MM.1S (cell line): ENCODE measurements around the gene GUCY2C.

Experiments used
- DNase-seq: peaks from one replicate; pipeline ENCODE4 v3.0.0-alpha.2; 2015
- H2AFZ ChIP-seq: fragments of 300-600 bp; sonication (generic); 2 replicates; pipeline ENCODE4 v1.6.0; 2016; ENCODE audit warnings: antibody characterized with exemption, low read length
- H3F3A ChIP-seq: fragments of 300-600 bp; sonication (generic); 2 replicates; pipeline ENCODE4 v1.6.1; 2016; ENCODE audit warnings: mild to moderate bottlenecking, antibody characterized with exemption, low read length, moderate library complexity, mixed read lengths; ENCODE audit not compliant: insufficient read depth
- H3K27ac ChIP-seq: fragments of 300-600 bp; sonication (generic); 2 replicates; pipeline ENCODE4 v1.5.1; 2016; ENCODE audit warnings: mild to moderate bottlenecking, low read length
- H3K27me3 ChIP-seq: fragments of 300-600 bp; sonication (generic); replicated peaks from 2 replicates; pipeline ENCODE4 v1.6.0; 2016; ENCODE audit warnings: low read length; ENCODE audit not compliant: insufficient read depth
- H3K36me3 ChIP-seq: fragments of 300-600 bp; sonication (generic); replicated peaks from 2 replicates; pipeline ENCODE4 v1.6.1; 2016; ENCODE audit warnings: mild to moderate bottlenecking, low read length, mixed read lengths; ENCODE audit not compliant: insufficient read depth
- H3K4me1 ChIP-seq: fragments of 300-600 bp; sonication (generic); 2 replicates; pipeline ENCODE4 v1.6.1; 2016; ENCODE audit warnings: low read length, mixed read lengths
- H3K4me2 ChIP-seq: fragments of 300-600 bp; sonication (generic); 2 replicates; pipeline ENCODE4 v1.6.0; 2016; ENCODE audit warnings: low read depth, low read length
- H3K4me3 ChIP-seq: fragments of 300-600 bp; sonication (generic); 2 replicates; pipeline ENCODE4 v1.5.1; 2016; ENCODE audit warnings: low read length, mixed read lengths
- H3K79me2 ChIP-seq: fragments of 300-600 bp; sonication (generic); 2 replicates; pipeline ENCODE4 v1.6.1; 2016; ENCODE audit warnings: mixed run types, low read length, mixed read lengths
- H3K9ac ChIP-seq: fragments of 300-600 bp; sonication (generic); 2 replicates; pipeline ENCODE4 v1.6.1; 2016; ENCODE audit warnings: low read length, mixed read lengths
- H3K9me2 ChIP-seq: fragments of 300-600 bp; sonication (generic); replicated peaks from 2 replicates; pipeline ENCODE4 v1.6.1; 2016; ENCODE audit warnings: mild to moderate bottlenecking, low read length, mixed read lengths; ENCODE audit not compliant: insufficient read depth
- H3K9me3 ChIP-seq: fragments of 300-600 bp; sonication (generic); replicated peaks from 2 replicates; pipeline ENCODE4 v1.6.1; 2016; ENCODE audit warnings: mild to moderate bottlenecking, low read length, mixed read lengths; ENCODE audit not compliant: insufficient read depth
- H4K20me1 ChIP-seq: fragments of 300-600 bp; sonication (generic); 2 replicates; pipeline ENCODE4 v1.6.1; 2016; ENCODE audit warnings: mild to moderate bottlenecking, low read length, moderate library complexity, mixed read lengths; ENCODE audit not compliant: insufficient read depth
- EZH2 ChIP-seq: fragments of 300-600 bp; sonication (generic); optimal IDR thresholded peaks from 2 replicates; pipeline ENCODE3; 2017; ENCODE audit warnings: low read depth, mild to moderate bottlenecking, antibody characterized with exemption, low read length, mixed read lengths
- EZH2phosphoT487 ChIP-seq: fragments of 300-600 bp; sonication (generic); IDR thresholded peaks from 2 replicates; pipeline ENCODE4 v1.6.1; 2018; ENCODE audit warnings: antibody characterized with exemption, low read length
- TF ChIP-seq, protein P1 (sequence below): fragments of 300-600 bp; sonication (generic); IDR thresholded peaks from 2 replicates; pipeline ENCODE4 v1.5.1; 2016; ENCODE audit warnings: antibody characterized with exemption, low read length, mixed read lengths

The GUCY2C gene

DNA sequence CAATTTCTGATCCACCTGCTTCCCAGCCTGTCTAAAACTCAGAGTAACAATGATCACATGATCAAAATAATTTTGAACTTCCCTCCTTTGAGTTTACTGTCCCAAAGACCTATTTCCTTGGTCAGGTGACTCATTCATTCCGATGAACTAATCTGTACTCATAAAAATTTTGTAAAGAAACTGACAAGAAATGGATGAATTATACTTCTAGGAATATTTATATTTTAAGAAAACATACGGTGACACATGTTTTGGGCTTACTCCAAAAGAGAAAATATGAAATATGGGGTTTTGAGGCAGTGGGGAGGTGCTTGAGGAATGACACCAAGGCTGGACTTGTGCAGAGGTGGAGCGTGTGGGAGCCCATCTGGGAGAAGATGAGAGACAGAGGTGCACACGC is 42.0 kb downstream of the GUCY2C start:
- 0 out of 2 replicates have a peak overlapping the region, but pooled peaks have one; percentile 9 for H2AFZ ChIP-seq
- H3K9me3 ChIP-seq: no peaks in the 10 kb centered on the region
- no peaks in the 10 kb centered on the region for H4K20me1 ChIP-seq
- DNase-seq: no peak
- no peaks in the 10 kb centered on the region for H3K36me3 ChIP-seq
- H3K9ac ChIP-seq: no peak overlapping the region
- no peak overlapping the region for H3K4me2 ChIP-seq
- H3K27ac ChIP-seq: no peak overlapping the region
- no peaks in the 10 kb centered on the region for H3F3A ChIP-seq
- H3K27me3 ChIP-seq: no peaks in the 10 kb centered on the region
- no peaks in the 10 kb centered on the region for H3K9me2 ChIP-seq
- TF ChIP-seq EZH2: no peak
- TF ChIP-seq EZH2phosphoT487: no peak
- TF ChIP-seq, protein P1, sequence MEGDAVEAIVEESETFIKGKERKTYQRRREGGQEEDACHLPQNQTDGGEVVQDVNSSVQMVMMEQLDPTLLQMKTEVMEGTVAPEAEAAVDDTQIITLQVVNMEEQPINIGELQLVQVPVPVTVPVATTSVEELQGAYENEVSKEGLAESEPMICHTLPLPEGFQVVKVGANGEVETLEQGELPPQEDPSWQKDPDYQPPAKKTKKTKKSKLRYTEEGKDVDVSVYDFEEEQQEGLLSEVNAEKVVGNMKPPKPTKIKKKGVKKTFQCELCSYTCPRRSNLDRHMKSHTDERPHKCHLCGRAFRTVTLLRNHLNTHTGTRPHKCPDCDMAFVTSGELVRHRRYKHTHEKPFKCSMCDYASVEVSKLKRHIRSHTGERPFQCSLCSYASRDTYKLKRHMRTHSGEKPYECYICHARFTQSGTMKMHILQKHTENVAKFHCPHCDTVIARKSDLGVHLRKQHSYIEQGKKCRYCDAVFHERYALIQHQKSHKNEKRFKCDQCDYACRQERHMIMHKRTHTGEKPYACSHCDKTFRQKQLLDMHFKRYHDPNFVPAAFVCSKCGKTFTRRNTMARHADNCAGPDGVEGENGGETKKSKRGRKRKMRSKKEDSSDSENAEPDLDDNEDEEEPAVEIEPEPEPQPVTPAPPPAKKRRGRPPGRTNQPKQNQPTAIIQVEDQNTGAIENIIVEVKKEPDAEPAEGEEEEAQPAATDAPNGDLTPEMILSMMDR: no peak
- H3K79me2 ChIP-seq: no peaks in the 10 kb centered on the region
- H3K4me3 ChIP-seq: no peak overlapping the region
- no peaks in the 10 kb centered on the region for H3K4me1 ChIP-seq

DNA sequence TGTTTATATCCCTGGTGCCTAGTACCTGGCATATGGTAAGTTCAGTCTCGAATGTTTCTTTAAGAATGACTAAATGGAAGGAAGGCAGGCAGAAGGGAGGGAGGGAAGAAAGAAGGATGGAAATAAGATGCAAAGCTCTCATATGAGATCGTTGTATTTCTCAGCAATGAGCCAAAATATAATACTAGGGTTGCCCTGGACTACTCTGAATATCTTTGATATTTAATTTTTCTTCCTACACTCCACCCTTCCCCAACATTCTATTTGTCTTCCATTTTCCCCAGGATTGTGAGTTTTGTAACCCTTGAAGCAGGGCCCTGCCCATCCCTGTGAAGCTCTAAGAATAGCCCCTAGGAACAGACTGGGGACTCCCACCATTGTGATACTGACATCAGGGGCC is 43.9 kb downstream of the GUCY2C start:
- Histone ChIP-seq H3K36me3 (no peaks in the 10 kb centered on the region), H2AFZ (no peak overlapping the region), H3K9ac (no peak overlapping the region), H3K9me3 (no peaks in the 10 kb centered on the region), H3K27ac (no peak overlapping the region), H3K4me2 (no peak overlapping the region), H4K20me1 (no peaks in the 10 kb centered on the region), H3K4me1 (no peaks in the 10 kb centered on the region), H3F3A (no peaks in the 10 kb centered on the region), H3K9me2 (no peaks in the 10 kb centered on the region), H3K27me3 (no peaks in the 10 kb centered on the region), H3K79me2 (no peaks in the 10 kb centered on the region), H3K4me3 (no peak overlapping the region)
- no peak for TF ChIP-seq EZH2
- no peak for TF ChIP-seq EZH2phosphoT487
- TF ChIP-seq, protein P1: no peak
- DNase-seq: no peak

DNA sequence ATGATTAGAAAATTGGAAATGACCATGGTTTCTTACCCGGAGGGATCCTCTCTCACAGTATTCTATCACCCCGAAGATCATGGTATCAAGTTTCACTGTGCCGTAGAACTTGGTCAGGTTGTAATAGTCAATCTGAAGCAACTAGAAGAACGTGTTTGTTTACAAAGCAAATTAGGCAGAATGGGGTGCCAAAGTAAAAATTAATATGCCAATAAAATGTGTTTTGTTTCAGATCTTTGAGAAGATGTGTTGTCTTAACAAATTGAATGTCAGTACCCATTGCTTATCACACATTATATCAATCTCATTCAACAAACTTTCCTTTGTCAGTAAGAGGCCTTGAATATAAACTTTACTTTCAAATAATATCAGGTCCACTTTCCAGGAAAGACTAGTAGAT is 45.0 kb downstream of the GUCY2C start:
- Histone ChIP-seq H4K20me1 (no peaks in the 10 kb centered on the region), H3K9me2 (no peaks in the 10 kb centered on the region), H3K27me3 (no peaks in the 10 kb centered on the region), H3K9me3 (no peaks in the 10 kb centered on the region), H3K27ac (no peak overlapping the region), H3K4me3 (no peak overlapping the region), H3K79me2 (no peaks in the 10 kb centered on the region), H3K4me2 (no peak overlapping the region), H2AFZ (no peak overlapping the region), H3K4me1 (no peaks in the 10 kb centered on the region), H3F3A (no peaks in the 10 kb centered on the region), H3K9ac (no peak overlapping the region), H3K36me3 (no peaks in the 10 kb centered on the region)
- TF ChIP-seq EZH2 (no peak), EZH2phosphoT487 (no peak)
- TF ChIP-seq, protein P1: no peak
- DNase-seq: no peak
